Right lobe of liver (tissue), 6 donors: ENCODE data around the gene THRA. TPM values are rescaled to one million over a fixed set of nuclear protein-coding genes. Genes with fewer than 3 reads are reported as not detected.

Experiments used
- ATAC-seq, 4 donors: fragments of 200-7000 bp; cut with Tn5 transposase; one replicate each; pipeline ENCODE4 v1.9.1; 2020; ENCODE audit warnings: mild to moderate bottlenecking in 4 of 4, moderate library complexity in 4 of 4
- DNase-seq, 3 donors: peaks; one replicate each; pipeline ENCODE4 v3.0.0-alpha.2; 2020
- H3K27ac ChIP-seq, 3 donors: fragments of 200-600 bp; one replicate each; pipeline ENCODE4 v1.8.0; 2022
- H3K27me3 ChIP-seq, 2 donors: fragments of 200-600 bp; one replicate each; pipeline ENCODE4 v1.8.0; 2022
- H3K36me3 ChIP-seq, 4 donors: fragments of 200-600 bp; sonication (generic) in 1 of 4; one replicate each; pipeline versions ENCODE4 v1.5.1 to v1.8.0; 2017 to 2022; ENCODE audit warnings: control low read depth in 1 of 4
- H3K4me1 ChIP-seq, 4 donors: fragments of 200-600 bp; sonication (generic) in 1 of 4; one replicate each; pipeline versions ENCODE4 v1.5.1 to v1.8.0; 2017 to 2022; ENCODE audit warnings: control low read depth in 1 of 4
- H3K4me3 ChIP-seq, 3 donors: fragments of 200-600 bp; one replicate each; pipeline ENCODE4 v1.8.0; 2022
- H3K9me3 ChIP-seq, 4 donors: fragments of 200-600 bp; sonication (generic) in 1 of 4; one replicate each; pipeline versions ENCODE4 v1.5.1 to v1.8.0; 2017 to 2022; ENCODE audit warnings: control low read depth in 1 of 4
- CTCF ChIP-seq, 4 donors: fragments of 200-600 bp in 3 of 4; fragments of 450-650 bp in 1 of 4; IDR thresholded peaks; one replicate each; pipeline versions ENCODE4 v1.5.1 to v1.8.0; 2016 to 2022; ENCODE audit warnings: antibody characterized with exemption in 4 of 4, mild to moderate bottlenecking in 2 of 4
- POLR2A ChIP-seq: fragments of 450-650 bp; IDR thresholded peaks from one replicate; pipeline ENCODE4 v1.6.1; 2017; ENCODE audit warnings: antibody characterized with exemption, mild to moderate bottlenecking
- WGBS: methylation state at CpG from one replicate; pipeline ENCODE4 v1.1.6; 2018; ENCODE audit warnings: low coverage, low lambda C conversion rate; ENCODE audit not compliant: insufficient coverage; ENCODE audit errors: missing lambda C conversion rate; 5-methylcytosine and 5-hydroxymethylcytosine counted together
- intact Hi-C, 2 donors: fragments of 100-400 bp; cut with DNase I; formaldehyde crosslinking; loops; one replicate each; pipeline versions ENCODE4 v1.11.2 to v1.14.1; 2022
- total RNA-seq, 6 experiments: library from RNA; depleted of rRNA in 2 of 6; stranded (reverse); fragments of >200 nt in 2 of 6; fragmentation: NEBNext Ultra II Directional in 3 of 6; extraction: Animal tissue kit (Norgen Biotek cat#: 25700) in 3 of 6; gene quantifications; one replicate each; pipeline versions ENCODE4 v1.1.0 to v1.2.4, GENCODE V29; 2016 to 2023
- donor health status: DM: no; HTN: yes; CAD: no.
- donor health status: DM: no; HTN: no; CAD: no.
- donor health status: DM: no; HTN: no; CAD: no.
- donor health status: DM: no; HTN: yes; CAD: no.
- donor health status: DM: no; HTN: yes; CAD: no.

The THRA gene
- total RNA-seq, 6 experiments from 2014 or later, result 3.7 to 9.4 (median 7.7) TPM

- Histone ChIP-seq H3K27ac (no peak overlapping the region), H3K4me1 (peaks cover 0 to 13% (median 6%) of the 10 kb centered on the region in 4 donors), H3K27me3 (no peaks in the 10 kb centered on the region), H3K9me3 (no peaks in the 10 kb centered on the region), H3K4me3 (no peak overlapping the region), H3K36me3 (no peaks in the 10 kb centered on the region)
- WGBS, result 86% methylated on average over 6 of the region's 11 CpGs
- ATAC-seq (no peak), DNase-seq (no peak)
- TF ChIP-seq POLR2A (no peak), CTCF (IDR thresholded peaks at IDR 0.05) (no peak)
- intact Hi-C loops, result no loop called here
These were observed 3.2 kb downstream of the THRA start for GRCh38 chr17:40065769-40066510.

- Histone ChIP-seq H3K4me3 (no peak overlapping the region), H3K27me3 (no peaks in the 10 kb centered on the region), H3K9me3 (no peaks in the 10 kb centered on the region), H3K4me1 (peaks cover 2 to 31% (median 18%) of the 10 kb centered on the region in 4 donors), H3K36me3 (no peaks in the 10 kb centered on the region), H3K27ac (no peak overlapping the region)
- TF ChIP-seq CTCF (IDR thresholded peaks at IDR 0.05) (no peak), POLR2A (no peak)
- DNase-seq (no peak), ATAC-seq (no peak)
- 98% methylated on average over 7 of the region's 7 CpGs for WGBS
- intact Hi-C loops, result no loop called here
These were observed 4.9 kb downstream of the THRA start for GRCh38 chr17:40067710-40068109.

- no peak for TF ChIP-seq POLR2A
- TF ChIP-seq CTCF (IDR thresholded peaks at IDR 0.05), result no peak
- Histone ChIP-seq H3K27ac (peak overlapping the region; percentile 4 to 36 (median 12)), H3K27me3 (no peaks in the 10 kb centered on the region), H3K36me3 (no peaks in the 10 kb centered on the region), H3K4me1 (peaks cover 2 to 34% (median 18%) of the 10 kb centered on the region in 4 donors), H3K9me3 (no peaks in the 10 kb centered on the region), H3K4me3 (no peak overlapping the region)
- intact Hi-C loops, result no loop called here
- ATAC-seq, result no peak
- 46% methylated on average over 2 of the region's 4 CpGs for WGBS
- DNase-seq, result no peak
These were observed 5.4 kb downstream of the THRA start for GRCh38 chr17:40068129-40068581.

- 0% methylated on average over 4 of the region's 5 CpGs for WGBS
- intact Hi-C loops, result no loop called here
- Histone ChIP-seq H3K27me3 (no peaks in the 10 kb centered on the region), H3K4me1 (peaks cover 2 to 34% (median 18%) of the 10 kb centered on the region in 4 donors), H3K9me3 (no peaks in the 10 kb centered on the region), H3K27ac (peak overlapping the region; percentile 4 to 36 (median 12)), H3K36me3 (no peaks in the 10 kb centered on the region), H3K4me3 (peak overlapping the region; percentile 14 to 44 (median 28))
- DNase-seq, result no peak
- TF ChIP-seq POLR2A, result no peak
- no peak for TF ChIP-seq CTCF (IDR thresholded peaks at IDR 0.05)
- ATAC-seq, result peak in 1 of 4 donors; percentile 29
These were observed 5.8 kb downstream of the THRA start for GRCh38 chr17:40068584-40068916.
